CD4-positive, alpha-beta T cell treated with Interleukin-17A for 1 hour (primary cell): ENCODE data around the gene KRTAP5-5.
"Not testable (repeated sequence)": the region's sequence is repeated elsewhere in the genome, so short reads cannot be mapped to it uniquely, and the experiment has no call there.

ENCODE experiments used
- DNase-seq: peaks from one replicate; pipeline ENCODE4 v3.0.0-alpha.2; 2020

The KRTAP5-5 gene

GRCh38 chr11:1643146-1643690, 13.6 kb downstream of the KRTAP5-5 start:
- DNase-seq = no peak

DNA sequence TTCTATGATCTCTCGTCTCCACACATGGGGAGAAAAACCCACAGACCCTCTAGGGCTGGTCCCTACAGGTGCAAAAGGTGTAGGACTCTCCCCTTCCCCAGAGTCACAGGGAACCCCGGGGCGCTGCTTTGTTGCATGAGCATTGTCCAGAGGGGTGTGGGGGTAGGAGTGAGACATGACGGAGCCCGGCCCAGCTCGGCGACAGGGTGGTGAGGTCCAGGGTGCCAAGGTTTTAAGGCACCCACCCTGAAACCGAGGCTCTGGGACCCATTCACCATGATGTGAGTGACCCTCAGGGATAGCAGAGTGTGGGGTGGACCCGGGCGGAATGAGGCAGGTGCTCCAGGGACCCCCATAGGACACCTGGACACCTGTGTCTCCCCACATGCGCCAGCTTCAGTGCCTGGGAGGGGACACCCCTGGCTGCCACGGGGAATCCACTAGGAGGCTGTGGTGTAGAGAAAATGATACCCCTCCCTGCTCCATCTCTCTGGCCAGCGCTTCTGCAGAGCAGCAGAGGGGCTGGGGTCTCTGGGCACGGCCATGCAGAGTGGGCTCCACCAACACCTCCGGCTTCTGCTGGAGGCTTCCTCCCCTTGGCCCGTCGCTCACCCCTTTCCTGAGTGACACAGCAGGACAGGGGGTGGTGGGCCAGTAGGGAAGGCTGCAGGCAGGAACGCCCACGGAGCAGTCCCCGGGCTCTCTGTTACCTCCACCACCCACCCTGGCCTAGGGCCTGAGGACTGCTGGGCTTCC, 15.2 kb downstream of the KRTAP5-5 start:
- DNase-seq = no peak

DNA sequence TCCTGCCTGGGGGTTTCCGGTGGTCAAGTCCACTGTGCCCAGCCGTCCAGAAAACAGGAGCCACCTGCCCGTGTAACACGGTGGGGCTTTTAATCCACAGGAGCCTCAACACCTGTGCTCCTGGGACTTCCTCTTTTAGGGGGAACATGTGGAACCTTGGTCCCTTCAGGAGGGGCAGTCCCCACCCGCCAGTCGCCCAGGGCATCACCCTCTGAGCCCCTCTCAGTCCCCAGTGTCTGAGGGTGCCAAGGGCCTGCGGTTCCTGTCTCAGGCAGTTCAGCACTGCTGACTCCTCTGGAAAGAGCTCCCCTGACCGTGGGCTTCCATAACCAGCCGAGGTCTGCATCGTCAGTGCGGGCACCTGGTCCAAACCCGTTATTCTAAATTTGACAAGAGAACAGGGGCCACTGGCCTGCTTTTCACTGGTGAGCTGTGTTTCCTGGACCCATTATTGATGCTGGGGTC, 15.8 kb downstream of the KRTAP5-5 start:
- DNase-seq = no peak

DNA sequence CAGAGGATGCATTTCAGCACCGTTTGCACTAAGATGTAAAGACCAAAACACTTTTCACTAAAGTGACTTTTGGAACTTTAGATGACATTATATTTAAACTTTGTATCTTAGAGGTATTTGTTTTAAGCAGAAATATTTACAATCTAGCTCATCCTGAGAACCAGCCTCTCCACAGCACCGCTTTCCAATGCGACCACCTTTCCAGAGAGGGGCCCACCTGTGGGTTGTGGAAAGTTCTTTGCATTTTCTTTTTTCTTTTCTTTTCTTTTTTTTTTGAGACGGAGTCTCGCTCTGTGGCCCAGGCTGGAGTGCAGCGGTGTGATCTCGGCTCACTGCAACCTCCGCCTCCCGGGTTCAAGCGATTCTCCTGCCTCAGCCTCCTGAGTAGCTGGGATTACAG, 17.0 kb downstream of the KRTAP5-5 start:
- DNase-seq = not testable (repeated sequence)

- no peak for DNase-seq
Observed at GRCh38 chr11:1647901-1648652, 18.5 kb downstream of the KRTAP5-5 start.

- DNase-seq = no peak
Observed at GRCh38 chr11:1648653-1649420, 19.3 kb downstream of the KRTAP5-5 start.

GRCh38 chr11:1650034-1650917, 20.7 kb downstream of the KRTAP5-5 start:
- DNase-seq = no peak

DNA sequence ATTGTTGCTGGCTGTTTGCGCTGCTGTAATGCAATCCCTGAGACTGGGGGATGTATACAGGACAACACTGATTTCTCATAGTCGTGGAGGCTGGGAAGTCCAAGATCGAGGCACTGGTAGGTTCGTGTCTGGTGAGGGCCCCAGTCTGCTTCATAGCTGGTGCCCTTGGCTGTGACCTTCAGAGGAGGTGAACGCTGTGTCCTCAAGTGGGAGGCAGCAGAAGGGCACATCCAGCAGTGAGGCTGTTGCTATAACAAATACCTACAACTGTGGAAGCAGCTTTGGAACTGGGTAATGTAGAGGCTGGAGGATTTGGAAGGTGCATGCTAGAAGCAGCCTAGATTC, 21.3 kb downstream of the KRTAP5-5 start:
- DNase-seq = no peak

DNA sequence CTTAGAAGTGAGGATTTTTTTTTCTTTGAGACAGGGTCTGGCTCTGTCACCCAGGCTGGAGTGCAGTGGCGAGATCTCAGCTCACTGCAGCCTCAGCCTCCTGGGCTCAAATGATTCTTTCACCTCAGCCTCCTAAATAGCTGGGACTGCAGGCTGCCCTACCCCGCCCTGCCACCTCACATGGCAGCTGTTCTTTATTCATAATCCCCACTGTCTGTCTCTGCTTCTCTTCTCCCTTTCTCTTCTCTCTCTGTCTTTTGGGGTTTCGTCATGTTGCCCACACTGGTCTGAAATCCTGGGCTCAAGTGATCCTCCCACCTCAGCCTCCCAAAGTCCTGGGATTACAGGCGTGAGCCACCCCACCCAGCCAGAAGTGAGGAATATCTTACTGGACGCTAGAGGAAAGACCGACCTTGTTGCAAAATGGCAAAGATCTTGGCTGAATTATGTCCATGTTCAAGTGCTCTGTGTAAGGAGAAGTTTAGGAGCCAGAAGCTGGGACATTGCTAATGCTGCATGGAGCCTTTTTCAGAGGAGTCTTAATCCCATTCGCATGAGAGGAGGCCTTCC, 21.9 kb downstream of the KRTAP5-5 start:
- no peak for DNase-seq

DNA sequence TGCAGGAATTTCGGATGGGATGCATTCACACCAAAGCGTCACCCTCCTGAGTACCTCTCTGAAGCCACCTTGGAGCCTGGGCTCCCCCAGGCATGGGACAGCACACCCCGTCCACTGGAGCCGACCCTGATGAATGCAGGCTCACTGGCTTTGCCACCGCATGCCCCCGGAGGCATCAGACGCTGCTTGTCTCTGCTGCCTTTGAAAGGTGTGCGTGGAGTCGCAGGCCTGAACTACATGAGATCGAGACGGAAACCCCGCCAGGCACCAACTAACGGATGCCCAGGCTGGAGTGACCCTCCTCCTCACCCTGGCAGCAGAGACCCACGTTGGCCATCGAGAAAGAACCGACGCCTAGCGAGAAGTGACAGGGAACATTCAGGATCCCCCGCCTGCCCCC, 22.5 kb downstream of the KRTAP5-5 start:
- DNase-seq = no peak

- DNase-seq = no peak
Observed at GRCh38 chr11:1652442-1652770, 22.8 kb downstream of the KRTAP5-5 start.

- peak; percentile 76 for DNase-seq
Observed at GRCh38 chr11:1652771-1653540, 23.4 kb downstream of the KRTAP5-5 start.

GRCh38 chr11:1653541-1654387, 24.2 kb downstream of the KRTAP5-5 start:
- DNase-seq = no peak

DNA sequence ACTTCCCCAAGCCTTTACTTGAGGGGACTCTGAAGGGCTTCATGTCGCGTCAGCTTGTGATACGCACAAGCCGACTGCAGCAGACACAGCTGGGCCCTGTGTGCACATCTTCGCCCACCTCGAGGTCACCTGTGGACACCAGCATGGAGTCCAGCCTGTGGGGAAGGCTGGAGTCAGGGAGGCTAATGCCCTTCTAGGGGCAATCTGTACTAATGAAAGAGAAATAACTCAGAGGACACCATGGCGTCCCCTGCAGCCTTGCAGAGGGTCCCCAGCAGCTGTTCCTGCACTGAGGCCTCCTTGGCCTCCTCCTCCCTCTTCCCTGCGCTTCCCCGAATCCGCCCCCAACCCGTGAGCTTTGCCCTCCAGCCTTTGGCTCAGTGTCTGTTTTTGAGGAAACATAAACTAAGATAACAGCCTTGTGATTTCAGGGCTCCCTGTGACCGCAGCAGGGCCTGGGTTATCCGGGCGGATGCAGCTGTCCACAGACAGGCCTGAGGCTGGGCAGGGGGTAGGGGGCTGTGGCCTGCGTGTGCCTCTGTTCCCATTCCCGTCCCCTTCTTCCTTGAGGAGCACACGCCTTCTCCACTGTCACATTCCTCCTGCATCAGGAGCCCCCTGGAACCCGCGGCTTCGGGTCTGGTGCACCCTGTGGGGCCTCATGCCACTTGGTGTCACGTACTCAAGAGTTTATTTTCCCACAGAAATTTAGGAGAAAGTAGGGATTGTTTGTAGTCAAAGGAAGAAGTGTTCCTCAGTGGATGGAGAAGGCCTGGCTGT, 25.0 kb downstream of the KRTAP5-5 start:
- no peak for DNase-seq

DNA sequence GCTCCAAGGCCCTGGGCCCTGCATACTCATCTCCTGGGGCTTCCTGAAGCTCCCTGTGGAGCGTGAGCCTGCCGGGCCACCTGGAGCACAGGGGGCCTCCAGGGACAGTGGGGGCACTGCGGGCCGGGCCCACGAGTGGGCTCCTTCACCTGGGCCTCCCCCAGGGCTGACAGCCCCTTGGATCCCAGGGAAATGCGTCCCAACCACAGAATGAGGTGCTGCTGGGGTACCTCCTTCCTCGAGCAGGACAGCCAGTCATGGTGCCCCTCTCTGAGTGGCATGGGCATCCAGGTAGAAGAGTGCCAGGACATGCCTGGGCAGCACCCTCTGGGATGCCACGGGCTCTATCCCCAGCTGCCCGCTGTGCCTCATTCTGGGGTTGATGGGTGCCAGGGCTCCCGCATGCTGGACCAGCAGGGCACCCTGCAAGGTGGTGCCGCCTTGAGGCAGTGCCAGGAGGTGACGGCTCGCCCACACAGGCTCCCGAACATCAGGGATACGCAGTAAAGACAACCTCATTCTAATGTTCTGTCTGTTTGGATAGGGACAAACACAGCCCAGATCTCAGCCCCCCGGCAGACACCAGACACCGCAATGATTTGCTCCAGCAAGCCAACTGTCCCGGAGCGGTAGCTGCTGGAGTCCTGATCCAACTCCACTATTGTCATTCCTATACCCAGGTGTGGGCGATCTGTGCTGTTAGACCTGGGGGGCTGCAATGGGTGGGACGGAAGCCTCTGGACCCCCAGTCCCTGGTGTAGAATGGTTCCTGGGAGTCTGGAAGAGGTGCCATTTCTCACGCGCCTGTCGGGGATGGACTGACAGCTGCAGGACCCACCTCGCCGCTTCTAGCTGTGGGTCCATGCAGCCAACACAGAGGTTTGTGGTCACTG, 25.8 kb downstream of the KRTAP5-5 start:
- DNase-seq = no peak

DNA sequence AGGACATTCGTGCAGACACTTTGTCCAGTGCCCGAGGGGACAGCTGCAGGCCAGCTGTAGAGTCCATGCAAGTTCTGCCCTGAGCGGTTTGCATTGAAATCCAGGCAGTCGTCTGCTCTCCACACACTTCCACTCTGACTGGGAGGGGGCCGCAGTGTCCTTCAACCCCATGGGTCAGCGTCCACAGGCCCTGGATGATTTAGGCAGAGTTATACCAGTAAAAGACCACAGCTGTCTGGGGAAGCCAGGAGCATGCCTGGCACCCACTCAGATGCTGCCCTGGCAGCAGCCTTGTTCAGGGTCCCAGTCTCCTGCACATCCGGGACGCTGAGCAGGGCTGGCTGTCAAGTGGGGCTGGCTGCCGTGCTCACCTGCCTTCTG, 26.5 kb downstream of the KRTAP5-5 start:
- no peak for DNase-seq

- DNase-seq = no peak
Observed at GRCh38 chr11:1656670-1657069, 27.1 kb downstream of the KRTAP5-5 start.

- DNase-seq = no peak
Observed at GRCh38 chr11:1659506-1659905, 29.9 kb downstream of the KRTAP5-5 start.
